Astrocyte (in vitro differentiated cells and primary cell): ENCODE measurements around the gene SELENOW. TPM values are rescaled to one million over a fixed set of nuclear protein-coding genes. Genes with fewer than 3 reads are reported as not detected.
"Not testable (repeated sequence)": the region's sequence is repeated elsewhere in the genome, so short reads cannot be mapped to it uniquely, and the experiment has no call there.

Experiments used
- DNase-seq: peaks from one replicate; pipeline ENCODE4 v3.0.0-alpha.2; 2010; ENCODE audit warnings: low read depth
- FAIRE-seq: peaks from 2 replicates; lab custom pipeline; 2011; peaks lifted over from hg19 to GRCh38; lab: Jason Lieb, UNC
- H2AFZ ChIP-seq: 2 replicates; pipeline ENCODE4 v1.6.0; 2012; ENCODE audit warnings: low read depth, low read length, inconsistent platforms
- H3K27ac ChIP-seq: 2 replicates; pipeline ENCODE4 v1.5.1; 2011; ENCODE audit warnings: low read depth, low read length, inconsistent platforms
- H3K27me3 ChIP-seq: 2 replicates; pipeline ENCODE4 v1.6.0; 2011; ENCODE audit warnings: low read length, inconsistent platforms; ENCODE audit not compliant: insufficient read depth
- H3K36me3 ChIP-seq: 2 replicates; pipeline ENCODE4 v1.5.1; 2011; ENCODE audit warnings: low read length, inconsistent platforms; ENCODE audit not compliant: insufficient read depth
- H3K4me1 ChIP-seq: 2 replicates; pipeline ENCODE4 v1.5.1; 2011; ENCODE audit warnings: low read length, inconsistent platforms; ENCODE audit not compliant: insufficient read depth
- H3K4me2 ChIP-seq: 2 replicates; pipeline ENCODE4 v1.6.0; 2012; ENCODE audit warnings: low read length, inconsistent platforms
- H3K4me3 ChIP-seq: 2 replicates; pipeline ENCODE4 v1.5.1; 2011; ENCODE audit warnings: low read depth, mild to moderate bottlenecking, low read length, inconsistent platforms; ENCODE audit not compliant: insufficient read depth
- H3K79me2 ChIP-seq: 2 replicates; pipeline ENCODE4 v1.6.0; 2012; ENCODE audit warnings: mild to moderate bottlenecking, low read length, inconsistent platforms; ENCODE audit not compliant: insufficient read depth
- H3K9ac ChIP-seq: 2 replicates; pipeline ENCODE4 v1.6.0; 2012; ENCODE audit warnings: mild to moderate bottlenecking, low read length, inconsistent platforms
- H3K9me3 ChIP-seq: 2 replicates; pipeline ENCODE4 v1.5.1; 2012; ENCODE audit warnings: low read depth, mild to moderate bottlenecking, low read length, inconsistent platforms; ENCODE audit not compliant: insufficient read depth
- H4K20me1 ChIP-seq: 2 replicates; pipeline ENCODE4 v1.6.0; 2012; ENCODE audit warnings: low read length, inconsistent platforms; ENCODE audit not compliant: insufficient read depth
- H3K27ac Mint-ChIP-seq: one replicate; pipeline ENCODE4 v1.8.0; 2021; ENCODE audit warnings: mild to moderate bottlenecking, mixed read lengths; ENCODE audit not compliant: unreplicated experiment
- H3K27me3 Mint-ChIP-seq: one replicate; pipeline ENCODE4 v1.8.0; 2021; ENCODE audit warnings: low read depth, mixed read lengths; ENCODE audit not compliant: unreplicated experiment
- H3K36me3 Mint-ChIP-seq: one replicate; pipeline ENCODE4 v1.8.0; 2021; ENCODE audit warnings: low read depth, mixed read lengths; ENCODE audit not compliant: unreplicated experiment
- H3K4me1 Mint-ChIP-seq: one replicate; pipeline ENCODE4 v1.8.0; 2021; ENCODE audit warnings: low read depth, mixed read lengths; ENCODE audit not compliant: unreplicated experiment
- H3K4me3 Mint-ChIP-seq: one replicate; pipeline ENCODE4 v1.8.0; 2021; ENCODE audit warnings: mild to moderate bottlenecking, moderate library complexity, mixed read lengths; ENCODE audit not compliant: unreplicated experiment
- H3K9me3 Mint-ChIP-seq: one replicate; pipeline ENCODE4 v1.8.0; 2021; ENCODE audit warnings: mild to moderate bottlenecking, mixed read lengths; ENCODE audit not compliant: unreplicated experiment
- EZH2 ChIP-seq: IDR thresholded peaks from 2 replicates; pipeline ENCODE4 v1.6.1; 2012; ENCODE audit warnings: mild to moderate bottlenecking, low read length, inconsistent platforms; ENCODE audit not compliant: insufficient read depth
- total RNA-seq: library from RNA; stranded (reverse); gene quantifications from 2 replicates; pipeline ENCODE4 v1.2.1, GENCODE V29; 2021
- TF ChIP-seq, protein P1 (sequence below): IDR thresholded peaks from 2 replicates; pipeline ENCODE4 v1.5.1; 2011; ENCODE audit warnings: low read depth, mild to moderate bottlenecking, inconsistent platforms, low read length, moderate library complexity; ENCODE audit not compliant: insufficient read depth

The SELENOW gene
- total RNA-seq, 1 donor from 2014 or later, result 279 TPM

DNA sequence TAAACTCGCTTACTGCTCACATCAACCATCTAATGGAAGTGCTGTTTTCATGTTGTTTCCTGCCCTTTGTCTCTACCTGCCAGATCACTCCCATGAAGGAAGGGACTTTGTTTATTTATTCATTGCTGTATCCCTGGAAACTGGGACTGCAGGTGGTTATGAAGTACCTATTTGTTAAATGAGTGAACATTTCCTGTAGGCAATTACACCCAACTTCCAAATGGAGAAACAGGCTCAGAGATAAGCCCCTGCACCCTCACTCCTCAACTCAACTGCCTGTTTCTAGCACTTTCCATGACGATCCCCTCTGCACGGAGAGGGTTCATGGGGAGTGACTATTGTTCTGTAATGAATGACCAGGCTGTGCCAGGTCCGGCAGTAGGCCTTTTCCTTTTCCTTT lies 1.9 kb upstream of the SELENOW start:
- H3K36me3 ChIP-seq, result peaks cover 6% of the 10 kb centered on the region
- peak overlapping the region; percentile 64 for H3K4me3 Mint-ChIP-seq
- no peak for DNase-seq

DNA sequence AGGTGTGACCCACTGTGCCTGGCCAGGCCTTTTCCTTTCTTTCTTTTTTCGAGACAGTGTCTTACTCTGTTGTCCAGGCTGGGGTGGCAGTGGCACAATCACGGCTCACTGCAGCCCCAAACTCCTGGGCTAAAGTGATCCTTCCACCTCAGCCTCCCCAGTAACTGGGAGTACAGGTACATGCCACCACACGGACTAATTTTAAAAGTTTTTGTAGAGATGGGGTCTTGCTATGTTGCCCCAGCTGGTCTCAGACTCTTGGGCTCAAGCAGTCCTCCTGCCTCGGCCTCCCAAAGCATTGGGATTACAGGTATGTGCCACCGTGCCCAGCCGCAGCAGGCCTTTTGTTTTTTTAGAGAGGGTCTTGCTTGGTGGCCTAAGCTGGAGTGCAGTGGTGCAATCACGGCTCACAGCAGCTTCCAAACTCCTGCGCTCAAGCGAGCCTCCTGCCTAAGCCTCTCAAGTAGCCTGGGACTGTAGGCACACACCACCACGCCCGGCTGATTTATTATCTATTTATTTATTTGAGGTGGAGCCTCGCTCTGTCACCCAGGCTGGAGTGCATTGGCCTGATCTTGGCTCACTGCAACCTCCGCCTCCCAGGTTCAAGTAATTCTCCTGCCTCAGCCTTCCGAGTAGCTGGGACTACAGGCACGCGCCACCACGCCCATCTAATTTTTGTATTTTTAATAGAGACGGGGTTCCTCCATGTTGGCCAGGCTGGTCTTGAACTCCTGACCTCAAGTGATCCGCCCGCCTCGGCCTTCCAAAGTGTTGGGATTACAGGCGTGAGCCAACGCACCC lies 1.1 kb upstream of the SELENOW start:
- peaks cover 13% of the 10 kb centered on the region for H3K36me3 Mint-ChIP-seq
- peak overlapping the region; percentile 99 for H2AFZ ChIP-seq
- not testable (repeated sequence) for H3K27me3 Mint-ChIP-seq, DNase-seq, H3K9me3 Mint-ChIP-seq, FAIRE-seq, H3K9me3 ChIP-seq, H3K36me3 ChIP-seq, H3K27me3 ChIP-seq, H3K27ac ChIP-seq
- H3K4me1 Mint-ChIP-seq, result peaks cover 12% of the 10 kb centered on the region
- peak overlapping the region; percentile 80 for H3K4me3 ChIP-seq
- peaks cover 14% of the 10 kb centered on the region for H3K4me1 ChIP-seq
- peak overlapping the region; percentile 88 for H3K4me2 ChIP-seq
- peak overlapping the region; percentile 96 for H3K4me3 Mint-ChIP-seq
- H3K27ac Mint-ChIP-seq, result peak overlapping the region; percentile 93
- peak overlapping the region; percentile 98 for H3K9ac ChIP-seq
- peaks cover 34% of the 10 kb centered on the region for H4K20me1 ChIP-seq
- peaks cover 40% of the 10 kb centered on the region for H3K79me2 ChIP-seq

More for the DNA sequence above, 1.9 kb upstream of the SELENOW start:
- peaks cover 14% of the 10 kb centered on the region for H3K4me1 ChIP-seq
- no peak overlapping the region for H3K4me2 ChIP-seq
- no peak for FAIRE-seq
- no peak overlapping the region for H3K4me3 ChIP-seq
- peaks cover 37% of the 10 kb centered on the region for H3K79me2 ChIP-seq
- H3K9me3 ChIP-seq, result no peaks in the 10 kb centered on the region
- no peak overlapping the region for H3K9ac ChIP-seq
- H3K27ac ChIP-seq, result no peak overlapping the region
- Mint-ChIP-seq H3K27ac (no peak overlapping the region), H3K4me1 (peaks cover 9% of the 10 kb centered on the region), H3K36me3 (peaks cover 6% of the 10 kb centered on the region), H3K27me3 (no peaks in the 10 kb centered on the region), H3K9me3 (no peaks in the 10 kb centered on the region)
- no peaks in the 10 kb centered on the region for H3K27me3 ChIP-seq
- no peak overlapping the region for H2AFZ ChIP-seq
- TF ChIP-seq, protein P1, sequence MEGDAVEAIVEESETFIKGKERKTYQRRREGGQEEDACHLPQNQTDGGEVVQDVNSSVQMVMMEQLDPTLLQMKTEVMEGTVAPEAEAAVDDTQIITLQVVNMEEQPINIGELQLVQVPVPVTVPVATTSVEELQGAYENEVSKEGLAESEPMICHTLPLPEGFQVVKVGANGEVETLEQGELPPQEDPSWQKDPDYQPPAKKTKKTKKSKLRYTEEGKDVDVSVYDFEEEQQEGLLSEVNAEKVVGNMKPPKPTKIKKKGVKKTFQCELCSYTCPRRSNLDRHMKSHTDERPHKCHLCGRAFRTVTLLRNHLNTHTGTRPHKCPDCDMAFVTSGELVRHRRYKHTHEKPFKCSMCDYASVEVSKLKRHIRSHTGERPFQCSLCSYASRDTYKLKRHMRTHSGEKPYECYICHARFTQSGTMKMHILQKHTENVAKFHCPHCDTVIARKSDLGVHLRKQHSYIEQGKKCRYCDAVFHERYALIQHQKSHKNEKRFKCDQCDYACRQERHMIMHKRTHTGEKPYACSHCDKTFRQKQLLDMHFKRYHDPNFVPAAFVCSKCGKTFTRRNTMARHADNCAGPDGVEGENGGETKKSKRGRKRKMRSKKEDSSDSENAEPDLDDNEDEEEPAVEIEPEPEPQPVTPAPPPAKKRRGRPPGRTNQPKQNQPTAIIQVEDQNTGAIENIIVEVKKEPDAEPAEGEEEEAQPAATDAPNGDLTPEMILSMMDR, result no peak
- no peak for TF ChIP-seq EZH2
- peaks cover 25% of the 10 kb centered on the region for H4K20me1 ChIP-seq

DNA sequence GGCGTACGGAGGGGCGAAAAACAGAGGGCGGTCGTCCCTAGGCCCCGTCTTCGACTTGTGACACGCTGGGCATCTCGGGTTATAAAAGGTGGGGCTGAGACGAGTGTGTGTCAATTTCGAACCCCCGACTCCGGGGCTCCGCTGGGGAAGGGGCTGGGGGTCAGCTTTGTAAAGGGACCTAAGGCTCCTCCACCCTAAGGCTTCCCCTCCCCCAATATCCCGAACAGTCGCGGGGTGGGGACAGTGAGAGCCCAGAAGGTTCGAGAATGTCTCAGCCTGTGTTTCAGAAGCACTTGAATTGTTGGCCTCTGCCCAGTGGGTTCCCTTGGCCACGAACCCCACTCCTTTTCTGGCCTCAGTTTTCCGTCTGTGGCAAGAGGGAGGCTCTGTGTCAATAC lies 450 bp downstream of the SELENOW start:
- TF ChIP-seq EZH2, result no peak
- TF ChIP-seq, protein P1, result no peak
- Histone ChIP-seq H3K79me2 (peaks cover 40% of the 10 kb centered on the region), H3K36me3 (peaks cover 6% of the 10 kb centered on the region), H3K4me3 (peak overlapping the region; percentile 80), H3K27me3 (no peaks in the 10 kb centered on the region), H3K4me2 (peak overlapping the region; percentile 88), H4K20me1 (peaks cover 45% of the 10 kb centered on the region), H3K9me3 (no peaks in the 10 kb centered on the region), H3K27ac (peak overlapping the region; percentile 98), H3K9ac (peak overlapping the region; percentile 98), H2AFZ (peak overlapping the region; percentile 99), H3K4me1 (peaks cover 14% of the 10 kb centered on the region)
- Mint-ChIP-seq H3K4me3 (peak overlapping the region; percentile 96), H3K27me3 (no peaks in the 10 kb centered on the region), H3K4me1 (peaks cover 10% of the 10 kb centered on the region), H3K9me3 (no peaks in the 10 kb centered on the region), H3K36me3 (peaks cover 20% of the 10 kb centered on the region), H3K27ac (peak overlapping the region; percentile 81)
- DNase-seq (no peak), FAIRE-seq (no peak)
